ENCODE data around the gene PGLYRP3.
"Not testable (repeated sequence)": the region's sequence is repeated elsewhere in the genome, so short reads cannot be mapped to it uniquely, and the experiment has no call there.

The PGLYRP3 gene

DNA sequence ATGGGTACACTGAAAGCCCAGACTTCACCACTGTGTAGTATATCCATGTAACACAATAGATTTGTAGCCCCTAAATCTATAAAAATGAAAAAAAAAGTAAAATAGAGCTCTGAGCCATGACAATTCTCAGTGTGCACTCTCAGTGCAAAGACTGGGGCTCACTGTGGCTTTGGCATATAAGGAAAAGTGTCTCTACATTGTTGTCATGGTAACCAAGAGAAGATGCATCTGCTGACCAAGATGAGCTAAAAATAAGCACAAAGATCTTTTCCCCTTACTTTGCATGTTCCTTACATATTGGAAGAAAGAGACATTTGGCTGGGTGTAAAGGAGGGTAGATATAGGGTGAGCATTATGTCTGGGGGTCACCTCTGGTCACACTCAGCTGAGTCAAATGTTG lies 23.9 kb upstream of the PGLYRP3 start:
- no peak overlapping the region for H2AFZ ChIP-seq
- no peak overlapping the region for H3K9ac ChIP-seq
- H3K4me3 ChIP-seq (ENCODE audit: low read depth, low read length): no peak overlapping the region
- H3K27me3 ChIP-seq (ENCODE audit: control insufficient read depth, insufficient read depth, low read length): no peaks in the 10 kb centered on the region
- H3K9me3 ChIP-seq (ENCODE audit: control insufficient read depth, low read length): no peaks in the 10 kb centered on the region
- H3K79me2 ChIP-seq: no peaks in the 10 kb centered on the region
- no peaks in the 10 kb centered on the region for H3K4me1 ChIP-seq
- H3K36me3 ChIP-seq (ENCODE audit: control insufficient read depth, insufficient read depth, low read length): no peaks in the 10 kb centered on the region
- no peak overlapping the region for H3K27ac ChIP-seq
- no peak overlapping the region for H3K4me2 ChIP-seq (ENCODE audit: low read length)
- TF ChIP-seq, protein P1, sequence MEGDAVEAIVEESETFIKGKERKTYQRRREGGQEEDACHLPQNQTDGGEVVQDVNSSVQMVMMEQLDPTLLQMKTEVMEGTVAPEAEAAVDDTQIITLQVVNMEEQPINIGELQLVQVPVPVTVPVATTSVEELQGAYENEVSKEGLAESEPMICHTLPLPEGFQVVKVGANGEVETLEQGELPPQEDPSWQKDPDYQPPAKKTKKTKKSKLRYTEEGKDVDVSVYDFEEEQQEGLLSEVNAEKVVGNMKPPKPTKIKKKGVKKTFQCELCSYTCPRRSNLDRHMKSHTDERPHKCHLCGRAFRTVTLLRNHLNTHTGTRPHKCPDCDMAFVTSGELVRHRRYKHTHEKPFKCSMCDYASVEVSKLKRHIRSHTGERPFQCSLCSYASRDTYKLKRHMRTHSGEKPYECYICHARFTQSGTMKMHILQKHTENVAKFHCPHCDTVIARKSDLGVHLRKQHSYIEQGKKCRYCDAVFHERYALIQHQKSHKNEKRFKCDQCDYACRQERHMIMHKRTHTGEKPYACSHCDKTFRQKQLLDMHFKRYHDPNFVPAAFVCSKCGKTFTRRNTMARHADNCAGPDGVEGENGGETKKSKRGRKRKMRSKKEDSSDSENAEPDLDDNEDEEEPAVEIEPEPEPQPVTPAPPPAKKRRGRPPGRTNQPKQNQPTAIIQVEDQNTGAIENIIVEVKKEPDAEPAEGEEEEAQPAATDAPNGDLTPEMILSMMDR (IDR thresholded peaks at IDR 0.05): no peak

DNA sequence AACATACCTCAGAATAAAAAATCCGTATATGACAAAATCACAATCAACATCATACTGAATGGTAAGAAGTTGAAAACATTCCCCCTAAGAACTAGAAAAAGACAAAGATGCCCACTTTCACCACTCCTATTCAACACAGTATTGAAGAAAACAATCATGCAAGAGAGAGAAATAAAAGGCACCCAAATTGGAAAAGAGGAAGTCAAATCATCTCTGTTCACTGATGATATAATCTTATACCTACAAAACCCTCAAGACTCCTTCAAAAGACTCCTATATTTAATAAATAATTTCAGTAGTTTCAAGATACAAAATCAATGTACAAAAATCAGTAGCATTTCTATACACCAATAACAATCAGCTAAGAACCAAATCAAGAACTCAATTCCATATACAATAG lies 21.1 kb upstream of the PGLYRP3 start:
- no peak overlapping the region for H3K9ac ChIP-seq
- TF ChIP-seq, protein P1 (IDR thresholded peaks at IDR 0.05): no peak
- no peak overlapping the region for H3K4me2 ChIP-seq (ENCODE audit: low read length)
- no peaks in the 10 kb centered on the region for H3K9me3 ChIP-seq (ENCODE audit: control insufficient read depth, low read length)
- H3K4me1 ChIP-seq: no peaks in the 10 kb centered on the region
- H3K36me3 ChIP-seq (ENCODE audit: control insufficient read depth, insufficient read depth, low read length): no peaks in the 10 kb centered on the region
- H3K79me2 ChIP-seq: no peaks in the 10 kb centered on the region
- no peak overlapping the region for H3K27ac ChIP-seq
- H3K27me3 ChIP-seq (ENCODE audit: control insufficient read depth, insufficient read depth, low read length): no peaks in the 10 kb centered on the region
- no peak overlapping the region for H3K4me3 ChIP-seq (ENCODE audit: low read depth, low read length)
- H2AFZ ChIP-seq: no peak overlapping the region

DNA sequence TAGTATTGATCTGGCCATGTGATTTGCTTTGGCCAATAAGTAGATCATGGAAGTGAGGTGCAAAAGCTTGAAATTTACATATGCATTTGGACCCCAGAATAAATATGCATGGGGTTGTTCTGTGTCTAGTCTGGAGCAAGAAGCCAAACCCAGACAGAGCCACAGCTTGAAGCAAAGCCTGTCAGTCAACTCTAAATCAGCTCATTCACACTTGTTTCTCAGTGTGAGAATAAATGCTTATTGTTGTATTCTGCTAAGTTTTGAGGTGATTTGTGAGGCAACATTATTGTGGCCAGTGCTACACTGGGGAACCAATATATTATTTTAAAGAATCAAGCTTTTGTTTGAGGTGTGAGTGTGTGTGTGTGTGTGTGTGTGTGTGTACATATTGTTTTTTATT lies 12.2 kb upstream of the PGLYRP3 start:
- Histone ChIP-seq H3K9ac (no peak overlapping the region), H3K4me3 (ENCODE audit: low read depth, low read length) (no peak overlapping the region), H3K27ac (no peak overlapping the region), H2AFZ (no peak overlapping the region), H3K36me3 (ENCODE audit: control insufficient read depth, insufficient read depth, low read length) (no peaks in the 10 kb centered on the region), H3K27me3 (ENCODE audit: control insufficient read depth, insufficient read depth, low read length) (no peaks in the 10 kb centered on the region), H3K4me2 (ENCODE audit: low read length) (no peak overlapping the region), H3K9me3 (ENCODE audit: control insufficient read depth, low read length) (no peaks in the 10 kb centered on the region), H3K79me2 (no peaks in the 10 kb centered on the region), H3K4me1 (no peaks in the 10 kb centered on the region)
- TF ChIP-seq, protein P1 (IDR thresholded peaks at IDR 0.05): no peak

DNA sequence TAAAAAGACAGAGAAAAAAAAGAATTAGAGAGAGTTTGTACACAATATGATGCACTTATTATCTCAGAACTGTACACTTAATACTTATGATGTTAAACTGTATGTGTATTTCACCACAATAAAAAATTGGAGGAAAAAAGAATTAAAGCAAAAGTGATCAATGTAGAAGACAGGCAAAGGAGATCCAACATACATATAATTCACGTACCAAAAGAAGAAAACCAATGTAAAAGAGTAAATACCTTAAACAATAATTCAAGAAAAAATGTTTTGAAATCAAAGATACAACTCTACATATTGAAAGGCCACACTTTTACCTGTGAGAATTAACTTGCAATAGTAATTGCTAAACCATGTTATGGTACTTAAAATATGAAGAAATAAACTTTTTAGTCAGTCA lies 9.8 kb upstream of the PGLYRP3 start:
- no peaks in the 10 kb centered on the region for H3K36me3 ChIP-seq (ENCODE audit: control insufficient read depth, insufficient read depth, low read length)
- no peak overlapping the region for H3K4me3 ChIP-seq (ENCODE audit: low read depth, low read length)
- H3K4me2 ChIP-seq (ENCODE audit: low read length): no peak overlapping the region
- no peaks in the 10 kb centered on the region for H3K9me3 ChIP-seq (ENCODE audit: control insufficient read depth, low read length)
- TF ChIP-seq, protein P1 (IDR thresholded peaks at IDR 0.05): no peak
- H3K4me1 ChIP-seq: no peaks in the 10 kb centered on the region
- no peak overlapping the region for H2AFZ ChIP-seq
- H3K27me3 ChIP-seq (ENCODE audit: control insufficient read depth, insufficient read depth, low read length): no peaks in the 10 kb centered on the region
- H3K79me2 ChIP-seq: no peaks in the 10 kb centered on the region
- no peak overlapping the region for H3K9ac ChIP-seq
- H3K27ac ChIP-seq: no peak overlapping the region

DNA sequence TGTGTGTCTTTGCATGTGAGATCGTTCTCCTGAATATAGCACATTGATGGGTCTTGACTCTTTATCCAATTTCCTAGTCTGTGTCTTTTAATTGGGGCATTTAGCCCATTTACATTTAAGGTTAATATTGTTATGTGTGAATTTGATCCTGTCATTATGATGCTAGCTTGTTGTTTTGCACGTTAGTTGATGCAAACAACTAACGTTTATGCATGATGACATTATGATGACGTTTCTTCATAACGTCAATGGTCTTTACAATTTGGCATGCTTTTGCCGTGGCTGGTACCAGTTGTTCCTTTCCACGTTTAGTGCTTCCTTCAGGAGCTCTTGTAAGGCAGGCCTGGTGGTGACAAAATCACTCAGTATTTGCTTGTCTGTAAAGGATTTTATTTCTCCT lies 5.4 kb upstream of the PGLYRP3 start:
- H2AFZ ChIP-seq; H3K9ac ChIP-seq; H3K9me3 ChIP-seq (ENCODE audit: control insufficient read depth, low read length); H3K27me3 ChIP-seq (ENCODE audit: control insufficient read depth, insufficient read depth, low read length); H3K36me3 ChIP-seq (ENCODE audit: control insufficient read depth, insufficient read depth, low read length); H3K4me1 ChIP-seq; H3K27ac ChIP-seq; H3K79me2 ChIP-seq; H3K4me3 ChIP-seq (ENCODE audit: low read depth, low read length); H3K4me2 ChIP-seq (ENCODE audit: low read length): not testable (repeated sequence)

DNA sequence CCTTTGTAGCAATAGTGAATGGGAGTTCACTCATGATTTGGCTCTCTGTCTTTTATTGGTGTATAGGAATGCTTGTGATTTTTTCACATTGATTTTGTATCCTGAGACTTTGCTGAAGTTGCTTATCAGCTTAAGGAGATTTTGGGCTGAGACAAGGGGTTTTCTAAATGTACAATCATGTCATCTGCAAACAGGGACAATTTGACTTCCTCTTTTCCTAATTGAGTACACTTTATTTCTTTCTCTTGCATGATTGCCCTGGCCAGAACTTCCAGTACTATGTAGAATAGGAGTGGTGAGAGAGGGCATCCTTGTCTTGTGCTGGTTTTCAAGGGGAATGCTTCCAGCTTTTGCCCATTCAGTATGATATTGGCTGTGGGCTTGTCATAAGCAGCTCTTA lies 3.3 kb upstream of the PGLYRP3 start:
- not testable (repeated sequence) for H3K27me3 ChIP-seq (ENCODE audit: control insufficient read depth, insufficient read depth, low read length); H3K79me2 ChIP-seq; H3K9me3 ChIP-seq (ENCODE audit: control insufficient read depth, low read length)

DNA sequence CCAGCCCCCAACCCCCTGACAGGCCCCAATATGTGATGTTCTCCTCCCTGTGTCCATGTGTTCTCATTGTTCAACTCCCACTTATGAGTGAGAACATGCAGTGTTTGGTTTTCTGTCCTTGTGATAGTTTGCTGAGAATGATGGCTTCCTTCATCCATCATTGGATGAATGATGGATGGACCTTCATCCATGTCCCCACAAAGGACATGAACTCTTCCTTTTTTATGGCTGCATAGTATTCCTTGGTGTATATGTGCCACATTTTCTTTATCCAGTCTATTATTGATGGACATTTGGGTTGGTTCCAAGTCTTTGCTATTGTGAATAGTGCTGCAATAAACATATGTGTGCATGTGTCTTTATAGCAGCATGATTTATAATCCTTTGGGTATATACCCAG lies 1.6 kb upstream of the PGLYRP3 start:
- not testable (repeated sequence) for H3K9me3 ChIP-seq (ENCODE audit: control insufficient read depth, low read length); H3K4me2 ChIP-seq (ENCODE audit: low read length)

More for the DNA sequence above, 3.3 kb upstream of the PGLYRP3 start:
- H3K27ac ChIP-seq; H2AFZ ChIP-seq; H3K9ac ChIP-seq; H3K4me1 ChIP-seq; H3K4me2 ChIP-seq (ENCODE audit: low read length); H3K36me3 ChIP-seq (ENCODE audit: control insufficient read depth, insufficient read depth, low read length); H3K4me3 ChIP-seq (ENCODE audit: low read depth, low read length): not testable (repeated sequence)

More for the DNA sequence above, 1.6 kb upstream of the PGLYRP3 start:
- not testable (repeated sequence) for H3K4me3 ChIP-seq (ENCODE audit: low read depth, low read length); H3K27me3 ChIP-seq (ENCODE audit: control insufficient read depth, insufficient read depth, low read length); H2AFZ ChIP-seq; H3K36me3 ChIP-seq (ENCODE audit: control insufficient read depth, insufficient read depth, low read length); H3K9ac ChIP-seq; H3K27ac ChIP-seq; H3K4me1 ChIP-seq; H3K79me2 ChIP-seq

Measured in parathyroid adenoma (tissue), 2 donors.